ENCODE measurements around the gene ATP8B3.

- TF ChIP-seq CTCF (IDR thresholded peaks at IDR 0.05) (no peak), POLR2A (IDR thresholded peaks at IDR 0.05) (no peak)
These were observed 35.8 kb upstream of the ATP8B3 start for GRCh38 chr19:1847684-1848398.

All from heart left ventricle (tissue), 13 donors.